ENCODE results near the gene OR4K1.

Gene OR4K1, protein sequence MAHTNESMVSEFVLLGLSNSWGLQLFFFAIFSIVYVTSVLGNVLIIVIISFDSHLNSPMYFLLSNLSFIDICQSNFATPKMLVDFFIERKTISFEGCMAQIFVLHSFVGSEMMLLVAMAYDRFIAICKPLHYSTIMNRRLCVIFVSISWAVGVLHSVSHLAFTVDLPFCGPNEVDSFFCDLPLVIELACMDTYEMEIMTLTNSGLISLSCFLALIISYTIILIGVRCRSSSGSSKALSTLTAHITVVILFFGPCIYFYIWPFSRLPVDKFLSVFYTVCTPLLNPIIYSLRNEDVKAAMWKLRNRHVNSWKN

DNA sequence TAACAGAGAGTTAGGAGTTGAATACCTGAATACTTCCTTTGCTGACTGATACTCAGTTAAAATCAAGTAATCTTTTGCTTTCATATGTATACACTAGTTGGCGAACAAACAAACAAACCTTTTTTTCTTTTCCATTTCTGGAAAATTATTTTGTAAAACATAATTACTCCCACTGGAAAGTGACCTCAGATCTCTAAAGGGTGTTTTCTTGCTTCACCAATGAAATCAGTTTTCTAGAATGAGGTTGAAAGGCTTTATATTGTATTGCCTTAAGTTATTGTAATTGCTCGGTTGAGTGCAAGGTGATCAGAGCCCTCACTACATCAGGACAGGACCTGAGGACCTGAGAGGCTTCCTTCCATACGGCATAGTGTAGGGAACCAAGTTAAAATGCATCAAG, at the start of gene OR4K1:
OR4K1 (plus strand) TSS at position 301 of the 400 bp plus-strand sequence. CDS start 4,750 bp downstream, outside the sequence.
- TF ChIP-seq, protein P1, sequence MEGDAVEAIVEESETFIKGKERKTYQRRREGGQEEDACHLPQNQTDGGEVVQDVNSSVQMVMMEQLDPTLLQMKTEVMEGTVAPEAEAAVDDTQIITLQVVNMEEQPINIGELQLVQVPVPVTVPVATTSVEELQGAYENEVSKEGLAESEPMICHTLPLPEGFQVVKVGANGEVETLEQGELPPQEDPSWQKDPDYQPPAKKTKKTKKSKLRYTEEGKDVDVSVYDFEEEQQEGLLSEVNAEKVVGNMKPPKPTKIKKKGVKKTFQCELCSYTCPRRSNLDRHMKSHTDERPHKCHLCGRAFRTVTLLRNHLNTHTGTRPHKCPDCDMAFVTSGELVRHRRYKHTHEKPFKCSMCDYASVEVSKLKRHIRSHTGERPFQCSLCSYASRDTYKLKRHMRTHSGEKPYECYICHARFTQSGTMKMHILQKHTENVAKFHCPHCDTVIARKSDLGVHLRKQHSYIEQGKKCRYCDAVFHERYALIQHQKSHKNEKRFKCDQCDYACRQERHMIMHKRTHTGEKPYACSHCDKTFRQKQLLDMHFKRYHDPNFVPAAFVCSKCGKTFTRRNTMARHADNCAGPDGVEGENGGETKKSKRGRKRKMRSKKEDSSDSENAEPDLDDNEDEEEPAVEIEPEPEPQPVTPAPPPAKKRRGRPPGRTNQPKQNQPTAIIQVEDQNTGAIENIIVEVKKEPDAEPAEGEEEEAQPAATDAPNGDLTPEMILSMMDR (IDR thresholded peaks at IDR 0.05; ENCODE audit: low read depth, low read length, missing control alignments): no peak
- no peak for DNase-seq (ENCODE audit: low read depth)
- no peak within 1 kb of the TSS for H3K4me3 ChIP-seq (ENCODE audit: low read depth, low read length)
- in situ Hi-C loops (cut with HindIII; ENCODE audit: low sequenced_read_pairs): no loop called here

DNA sequence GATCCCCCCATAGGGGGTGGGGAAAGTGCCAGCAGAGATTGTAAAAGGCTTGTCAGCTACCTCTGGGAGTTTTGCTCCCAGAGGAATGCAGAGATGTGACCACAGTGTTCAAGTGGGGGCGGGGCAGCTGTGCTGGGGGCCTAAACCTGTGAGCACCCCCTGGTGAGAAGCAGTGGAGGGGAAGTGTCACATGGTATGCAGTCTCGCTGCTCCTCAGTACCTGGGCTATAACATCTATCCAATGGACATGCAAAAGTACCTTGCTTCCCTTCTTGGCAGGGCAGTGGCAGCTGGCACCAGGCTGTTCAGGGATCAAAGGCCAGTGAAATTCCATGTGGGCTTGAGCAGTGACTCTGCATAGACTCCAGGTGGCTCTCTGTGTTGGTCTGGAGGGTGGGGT, 35.4 kb upstream of the OR4K1 start:
- no peak overlapping the region for H3K4me3 ChIP-seq (ENCODE audit: low read depth, low read length)
- no peak for DNase-seq (ENCODE audit: low read depth)
- TF ChIP-seq, protein P1 (IDR thresholded peaks at IDR 0.05; ENCODE audit: low read depth, low read length, missing control alignments): no peak
- in situ Hi-C loops (cut with HindIII; ENCODE audit: low sequenced_read_pairs): no loop called here

DNA sequence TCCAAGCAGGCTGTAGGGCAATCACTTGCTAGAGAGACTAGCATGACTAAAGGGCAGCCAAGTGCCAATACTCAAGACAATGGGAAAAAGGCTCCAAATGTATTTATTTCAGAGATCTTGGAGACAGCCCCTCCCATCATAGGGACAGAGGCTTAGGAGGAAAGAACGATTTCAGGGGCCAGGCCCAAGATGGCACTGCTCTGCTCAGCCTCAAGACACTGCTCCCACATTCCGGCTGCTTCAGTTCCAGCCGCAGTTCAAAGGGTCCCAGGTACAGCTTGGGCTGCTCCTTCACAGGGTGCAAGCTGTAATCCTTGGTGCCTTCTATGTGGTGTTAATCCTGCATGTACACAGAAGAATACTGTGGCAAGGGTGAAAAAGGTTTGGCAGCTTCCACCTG, 29.7 kb upstream of the OR4K1 start:
- no peak for DNase-seq (ENCODE audit: low read depth)
- TF ChIP-seq, protein P1 (IDR thresholded peaks at IDR 0.05; ENCODE audit: low read depth, low read length, missing control alignments): no peak
- in situ Hi-C loops (cut with HindIII; ENCODE audit: low sequenced_read_pairs): no loop called here

DNA sequence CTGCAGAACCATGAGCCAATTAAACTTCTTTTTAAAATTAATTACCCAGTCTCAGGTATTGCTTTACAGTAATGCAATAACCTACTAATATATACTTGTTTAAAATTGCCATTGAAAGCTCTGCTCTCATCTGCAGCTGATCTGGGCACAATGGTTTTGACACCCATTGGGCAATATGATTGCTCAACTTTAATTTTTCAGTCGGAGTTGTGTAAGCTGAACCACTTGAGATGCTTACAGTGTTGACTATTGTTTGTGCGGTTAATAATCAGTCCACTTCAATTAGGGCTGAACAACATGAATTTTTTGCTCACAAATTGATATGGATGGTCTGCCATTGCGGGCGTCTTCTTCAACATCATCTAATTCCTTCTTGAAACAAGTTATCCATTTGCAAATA, 28.3 kb upstream of the OR4K1 start:
- in situ Hi-C loops (cut with HindIII; ENCODE audit: low sequenced_read_pairs): no loop called here
- H3K4me3 ChIP-seq (ENCODE audit: low read depth, low read length): no peak overlapping the region
- TF ChIP-seq, protein P1 (IDR thresholded peaks at IDR 0.05; ENCODE audit: low read depth, low read length, missing control alignments): no peak
- no peak for DNase-seq (ENCODE audit: low read depth)

More for the DNA sequence above, 29.7 kb upstream of the OR4K1 start:
- no peak overlapping the region for H3K4me3 ChIP-seq (ENCODE audit: low read depth, low read length)

DNA sequence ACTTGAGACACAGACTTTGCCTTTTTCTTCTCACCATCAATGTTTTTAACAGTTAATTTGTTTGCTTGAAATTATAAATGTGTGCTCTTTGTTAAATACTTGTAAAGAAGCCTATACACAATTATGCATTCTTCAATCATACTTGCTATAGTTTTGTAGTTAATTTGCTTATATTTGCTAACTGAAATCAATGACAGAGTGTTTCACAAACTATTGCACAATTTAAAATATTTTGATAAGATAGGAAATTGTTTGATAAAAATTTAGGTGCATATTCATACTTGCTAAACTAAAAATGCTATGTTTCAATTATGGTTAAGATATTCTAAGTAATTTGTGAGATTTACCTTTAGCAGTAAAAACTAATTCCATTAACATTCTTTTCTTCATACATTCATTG, 24.1 kb upstream of the OR4K1 start:
- no peak for DNase-seq (ENCODE audit: low read depth)
- in situ Hi-C loops (cut with HindIII; ENCODE audit: low sequenced_read_pairs): no loop called here
- no peak overlapping the region for H3K4me3 ChIP-seq (ENCODE audit: low read depth, low read length)
- TF ChIP-seq, protein P1 (IDR thresholded peaks at IDR 0.05; ENCODE audit: low read depth, low read length, missing control alignments): no peak

DNA sequence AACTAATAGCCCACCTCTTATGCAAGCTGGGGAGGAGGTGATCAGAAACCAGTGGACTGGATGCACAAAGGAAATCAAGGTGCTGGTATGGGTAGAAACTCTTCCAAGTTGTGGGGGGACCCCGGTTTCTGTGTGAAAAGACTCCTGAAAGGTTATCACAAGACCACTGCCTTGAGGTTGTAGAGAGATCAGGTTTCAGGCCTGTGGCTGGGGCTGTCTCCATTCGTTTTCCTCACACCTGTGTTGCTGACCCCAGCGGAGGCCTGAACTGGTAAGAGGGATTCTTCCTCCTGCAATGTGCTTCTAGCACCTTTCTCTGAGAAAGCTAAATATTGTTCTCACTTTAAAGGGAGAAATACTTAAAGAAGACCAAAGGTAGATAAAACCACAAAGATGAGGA, 19.6 kb upstream of the OR4K1 start:
- no peak for DNase-seq (ENCODE audit: low read depth)
- in situ Hi-C loops (cut with HindIII; ENCODE audit: low sequenced_read_pairs): no loop called here
- TF ChIP-seq, protein P1 (IDR thresholded peaks at IDR 0.05; ENCODE audit: low read depth, low read length, missing control alignments): no peak
- no peak overlapping the region for H3K4me3 ChIP-seq (ENCODE audit: low read depth, low read length)

Measured in astrocyte of the cerebellum (primary cell).